HepG2 (cell line): ENCODE measurements around the gene TNFSF13. TPM values are rescaled to one million over a fixed set of nuclear protein-coding genes. Genes with fewer than 3 reads are reported as not detected.

ENCODE experiments used
- CERS6 ChIP-seq: sonication (generic); formaldehyde crosslinking; IDR thresholded peaks from 2 replicates; pipeline ENCODE4 v1.5.0; 2020; ENCODE audit warnings: missing genetic modification reagents
- CHD2 ChIP-seq: IDR thresholded peaks from 2 replicates; pipeline ENCODE4 v1.6.1; 2011; ENCODE audit warnings: low read depth, low read length, improper control_type of control experiment
- DR1 ChIP-seq: sonication (generic); formaldehyde crosslinking; IDR thresholded peaks from 2 replicates; pipeline ENCODE4 v1.8.0; 2021; ENCODE audit warnings: mild to moderate bottlenecking, missing genetic modification reagents, inconsistent platforms
- ELK4 ChIP-seq: sonication (generic); formaldehyde crosslinking; IDR thresholded peaks from 2 replicates; pipeline ENCODE4 v1.9.0; 2021; ENCODE audit warnings: missing genetic modification reagents, borderline replicate concordance
- HNRNPH1 ChIP-seq: fragments of 200-400 bp; formaldehyde crosslinking; optimal IDR thresholded peaks from 2 replicates; pipeline ENCODE3; 2017; ENCODE audit warnings: mild to moderate bottlenecking, low read depth, low read length
- HNRNPLL ChIP-seq: fragments of 200-400 bp; formaldehyde crosslinking; IDR thresholded peaks from 2 replicates; pipeline ENCODE4 v1.6.1; 2017; ENCODE audit warnings: mild to moderate bottlenecking, low read depth, low read length; ENCODE audit not compliant: poor library complexity, severe bottlenecking
- ISX ChIP-seq: sonication (generic); formaldehyde crosslinking; conservative IDR thresholded peaks from 2 replicates; pipeline ENCODE4 v1.5.0; 2020; ENCODE audit warnings: missing genetic modification reagents
- MED13 ChIP-seq: sonication (generic); formaldehyde crosslinking; IDR thresholded peaks from 2 replicates; pipeline ENCODE4 v1.5.0; 2020; ENCODE audit warnings: missing genetic modification reagents
- MYNN ChIP-seq: sonication (generic); formaldehyde crosslinking; IDR thresholded peaks from 2 replicates; pipeline ENCODE4 v1.4.0; 2020; ENCODE audit warnings: mild to moderate bottlenecking, low read depth, missing genetic modification reagents
- POLR2G ChIP-seq: fragments of 200-400 bp; formaldehyde crosslinking; IDR thresholded peaks from 2 replicates; pipeline ENCODE4 v1.6.1; 2018; ENCODE audit warnings: mild to moderate bottlenecking, low read depth, low read length, moderate library complexity
- SPEN ChIP-seq: sonication (generic); formaldehyde crosslinking; IDR thresholded peaks from 2 replicates; pipeline ENCODE4 v1.5.1; 2020; ENCODE audit warnings: low read depth, mild to moderate bottlenecking, missing genetic modification reagents
- TFAP4 ChIP-seq: sonication (generic); IDR thresholded peaks from 2 replicates; pipeline ENCODE4 v1.6.1; 2016; ENCODE audit warnings: low read depth, borderline replicate concordance
- THRA ChIP-seq: sonication (generic); formaldehyde crosslinking; IDR thresholded peaks from 2 replicates; pipeline ENCODE4 v1.4.0; 2020; ENCODE audit warnings: missing genetic modification reagents, borderline replicate concordance
- ZFP1 ChIP-seq: IDR thresholded peaks from 2 replicates; pipeline ENCODE4 v1.6.1; 2016
- ZFP41 ChIP-seq: sonication (generic); formaldehyde crosslinking; IDR thresholded peaks from 2 replicates; pipeline ENCODE4 v1.4.0; 2020; ENCODE audit warnings: mild to moderate bottlenecking, missing genetic modification reagents, borderline replicate concordance
- ZMAT3 ChIP-seq: sonication (generic); formaldehyde crosslinking; conservative IDR thresholded peaks from 2 replicates; pipeline ENCODE4 v1.7.0; 2021; ENCODE audit warnings: missing genetic modification reagents
- ZNF576 ChIP-seq: sonication (generic); formaldehyde crosslinking; IDR thresholded peaks from 2 replicates; pipeline ENCODE4 v1.4.0; 2020; ENCODE audit warnings: mild to moderate bottlenecking, missing genetic modification reagents
- ZNF629 ChIP-seq: sonication (generic); formaldehyde crosslinking; conservative IDR thresholded peaks from 2 replicates; pipeline ENCODE4 v1.5.0; 2020; ENCODE audit warnings: missing genetic modification reagents
- ZNF75D ChIP-seq: sonication (generic); formaldehyde crosslinking; IDR thresholded peaks from 2 replicates; pipeline ENCODE4 v1.8.1; 2023; ENCODE audit warnings: missing genetic modification reagents, mild to moderate bottlenecking, borderline replicate concordance
- ZSCAN25 ChIP-seq: sonication (generic); formaldehyde crosslinking; IDR thresholded peaks from 2 replicates; pipeline ENCODE4 v1.8.0; 2022; ENCODE audit warnings: mild to moderate bottlenecking, missing genetic modification reagents
- ZUFSP ChIP-seq: sonication (generic); formaldehyde crosslinking; IDR thresholded peaks from 2 replicates; pipeline ENCODE4 v1.9.0; 2021; ENCODE audit warnings: missing genetic modification reagents, mild to moderate bottlenecking, borderline replicate concordance
- polyA plus RNA-seq, 8 experiments: library from polyadenylated mRNA; depleted of rRNA in 3 of 8; stranded (reverse) in 7 of 8; unstranded in 1 of 8; fragments of >200 nt; fragmentation: Illumina TruSeq in 4 of 8; extraction: Trizol in 4 of 8; gene quantifications; 2 replicates each; pipeline versions ENCODE4 v1.2.1 to v1.2.3, GENCODE V29; 2011 to 2016; ENCODE audit warnings: low read depth in 4 of 8, missing spikeins in 1 of 8, mixed read lengths in 1 of 8; ENCODE audit not compliant: insufficient read depth in 1 of 8
- total RNA-seq, 5 experiments: library from RNA; depleted of rRNA; stranded (reverse); fragments of >200 nt; fragmentation: Illumina TruSeq; extraction: Trizol; gene quantifications; 2 replicates each; pipeline ENCODE4 v1.2.3, GENCODE V29; 2016; ENCODE audit warnings: low read depth in 1 of 5

TNFSF13 gene
- total and polyA plus RNA-seq, 2 of the 13 experiments (the other 11 are each of a cell fraction or from before 2014, with no cell fraction given) = 2.5 to 3.3 TPM

- peak; percentile 41 for TF ChIP-seq HNRNPLL
- TF ChIP-seq ZNF629 = no peak
- peak; percentile 99 for TF ChIP-seq DR1 (CRISPR knock-in tag)
- TF ChIP-seq ZMAT3 (CRISPR knock-in tag) = peak; percentile 46; the same call in 1 of the 2 replicates
- no peak for TF ChIP-seq THRA (CRISPR knock-in tag)
- TF ChIP-seq CERS6 (CRISPR knock-in tag) = no peak
- TF ChIP-seq ISX (CRISPR knock-in tag) = no peak
- TF ChIP-seq POLR2G = peak; percentile 100
- TF ChIP-seq SPEN = no peak; the same call in 1 of the 2 replicates
- no peak for TF ChIP-seq HNRNPH1
- no peak for TF ChIP-seq ZFP41 (CRISPR knock-in tag)
- peak; percentile 4; the same call in 1 of the 2 replicates for TF ChIP-seq TFAP4
- no peak for TF ChIP-seq ZSCAN25 (CRISPR knock-in tag)
- no peak; the same call in none of the 2 replicates for TF ChIP-seq ZNF576
- TF ChIP-seq ZNF75D (CRISPR knock-in tag) = 0 out of 2 replicates have a peak, but pooled peaks have one; percentile 53
- 0 out of 2 replicates have a peak, but pooled peaks have one; percentile 77 for TF ChIP-seq MYNN (CRISPR knock-in tag)
- TF ChIP-seq ZFP1 (CRISPR knock-in tag) = no peak
- no peak for TF ChIP-seq ZUFSP (CRISPR knock-in tag)
- peak; percentile 60; the same call in 1 of the 2 replicates for TF ChIP-seq MED13
- TF ChIP-seq ELK4 (CRISPR knock-in tag) = no peak
- TF ChIP-seq CHD2 = peak; percentile 81
These were observed 14.2 kb downstream of the TNFSF13 start (continued) for GRCh38 chr17:7572588-7573323.
